IMR-90 (cell line): ENCODE data around the gene MESP2. TPM values are rescaled to one million over a fixed set of nuclear protein-coding genes. Genes with fewer than 3 reads are reported as not detected.

Source experiments
- ATAC-seq: fragments of 200-7000 bp; cut with Tn5 transposase; 2 replicates; pipeline ENCODE4 v1.9.1; 2020; ENCODE audit warnings: low read depth, mild to moderate bottlenecking, moderate library complexity
- BruUV-seq: library from RNA; stranded (reverse); fragments of 400-500 nt; replicated peaks from 2 replicates; lab custom pipeline; 2021; lab: Mats Ljungman, UMichigan
- CTCF ChIA-PET: fragments of 300-600 bp; formaldehyde crosslinking; extraction: SDS; loops from one replicate; lab custom pipeline; 2021; ENCODE audit warnings: antibody characterized with exemption; lab: Yijun Ruan, JAX
- POLR2A ChIA-PET: fragments of 300-600 bp; sonication (Branson Sonifier 250); formaldehyde crosslinking; loops from one replicate; lab custom pipeline; 2022; ENCODE audit warnings: antibody characterized with exemption; ENCODE audit not compliant: unreplicated experiment; lab: Charles Lee
- DNase-seq: peaks from one replicate; pipeline ENCODE4 v3.0.0; 2013
- H2AFZ ChIP-seq: replicated peaks from 2 replicates; pipeline ENCODE3; 2013; ENCODE audit warnings: low read length, mild to moderate bottlenecking; ENCODE audit not compliant: poor library complexity
- H2AK5ac ChIP-seq: 2 replicates; pipeline ENCODE4 v1.6.1; 2013; ENCODE audit warnings: low read depth, low read length, inconsistent platforms
- H2AK9ac ChIP-seq: replicated peaks from 2 replicates; pipeline ENCODE3; 2013; ENCODE audit warnings: mild to moderate bottlenecking, low read depth, low read length, moderate library complexity; ENCODE audit not compliant: poor library complexity
- H2BK120ac ChIP-seq: 2 replicates; pipeline ENCODE4 v1.6.1; 2013; ENCODE audit warnings: low read depth, low read length, inconsistent platforms
- H2BK15ac ChIP-seq: 3 replicates; pipeline ENCODE4 v1.6.1; 2013; ENCODE audit warnings: low read depth, low read length, inconsistent platforms
- H2BK20ac ChIP-seq: 2 replicates; pipeline ENCODE4 v1.6.1; 2013; ENCODE audit warnings: low read depth, mild to moderate bottlenecking, inconsistent platforms, low read length, moderate library complexity
- H2BK5ac ChIP-seq: 2 replicates; pipeline ENCODE4 v1.6.1; 2013; ENCODE audit warnings: mild to moderate bottlenecking, low read depth, low read length, inconsistent platforms; ENCODE audit not compliant: poor library complexity, severe bottlenecking
- H3K14ac ChIP-seq: replicated peaks from 2 replicates; pipeline ENCODE4 v1.6.1; 2013; ENCODE audit warnings: low read depth, low read length, inconsistent platforms
- H3K18ac ChIP-seq: 2 replicates; pipeline ENCODE4 v1.6.1; 2013; ENCODE audit warnings: low read depth, low read length, control low read depth
- H3K23ac ChIP-seq: 2 replicates; pipeline ENCODE4 v1.6.1; 2013; ENCODE audit warnings: low read depth, low read length, inconsistent platforms
- H3K27ac ChIP-seq: 2 replicates; pipeline ENCODE4 v1.5.1; 2013; ENCODE audit warnings: mild to moderate bottlenecking, control low read depth, low read length; ENCODE audit not compliant: insufficient read depth
- H3K27me3 ChIP-seq: 2 replicates; pipeline ENCODE4 v1.6.1; 2013; ENCODE audit warnings: low read length; ENCODE audit not compliant: control insufficient read depth, insufficient read depth
- H3K36me3 ChIP-seq: 2 replicates; pipeline ENCODE4 v1.6.1; 2013; ENCODE audit warnings: low read length, mixed read lengths; ENCODE audit not compliant: control insufficient read depth, insufficient read depth
- H3K4ac ChIP-seq: 2 replicates; pipeline ENCODE4 v1.6.1; 2013; ENCODE audit warnings: low read depth, low read length, inconsistent platforms
- H3K4me1 ChIP-seq: 2 replicates; pipeline ENCODE4 v1.6.1; 2013; ENCODE audit warnings: low read length, mixed read lengths; ENCODE audit not compliant: control insufficient read depth, insufficient read depth
- H3K4me2 ChIP-seq: 2 replicates; pipeline ENCODE4 v1.6.1; 2013; ENCODE audit warnings: low read depth, mild to moderate bottlenecking, control low read depth, low read length, moderate library complexity
- H3K4me3 ChIP-seq: 2 replicates; pipeline ENCODE4 v1.5.1; 2013; ENCODE audit warnings: low read depth, mild to moderate bottlenecking, control low read depth, low read length, moderate library complexity; ENCODE audit not compliant: insufficient read depth
- H3K56ac ChIP-seq: 2 replicates; pipeline ENCODE4 v1.6.1; 2013; ENCODE audit warnings: low read length, inconsistent platforms; ENCODE audit not compliant: insufficient read depth; ENCODE audit errors: extremely low read depth
- H3K79me1 ChIP-seq, 2 experiments: 2 replicates each; pipeline ENCODE4 v1.6.1; 2013; ENCODE audit warnings: low read length in 2 of 2, inconsistent platforms in 1 of 2, low read depth in 1 of 2
- H3K9ac ChIP-seq: 2 replicates; pipeline ENCODE4 v1.6.1; 2013; ENCODE audit warnings: low read depth, low read length, control low read depth
- H3K9me1 ChIP-seq: 2 replicates; pipeline ENCODE4 v1.6.1; 2013; ENCODE audit warnings: low read length, inconsistent platforms; ENCODE audit not compliant: insufficient read depth
- H3K9me3 ChIP-seq: 2 replicates; pipeline ENCODE4 v1.6.1; 2013; ENCODE audit warnings: low read length; ENCODE audit not compliant: control insufficient read depth, insufficient read depth
- H4K20me1 ChIP-seq: 2 replicates; pipeline ENCODE4 v1.6.1; 2013; ENCODE audit warnings: low read length, inconsistent platforms; ENCODE audit not compliant: insufficient read depth
- H4K5ac ChIP-seq: 2 replicates; pipeline ENCODE4 v1.6.1; 2013; ENCODE audit warnings: mild to moderate bottlenecking, low read depth, low read length, control low read depth
- H4K8ac ChIP-seq, 2 experiments: 2 replicates each; pipeline ENCODE4 v1.6.1; 2013; ENCODE audit warnings: low read depth in 2 of 2, low read length in 2 of 2, control low read depth in 1 of 2, inconsistent platforms in 1 of 2
- H4K91ac ChIP-seq: 2 replicates; pipeline ENCODE4 v1.6.1; 2013; ENCODE audit warnings: low read depth, low read length, inconsistent platforms; ENCODE audit not compliant: insufficient read depth
- CEBPB ChIP-seq: IDR thresholded peaks from 2 replicates; pipeline ENCODE4 v1.6.1; 2012; ENCODE audit warnings: low read depth, low read length, improper control_type of control experiment
- MAFK ChIP-seq: IDR thresholded peaks from 2 replicates; pipeline ENCODE4 v1.6.1; 2012; ENCODE audit warnings: low read depth, low read length, improper control_type of control experiment
- WGBS, 2 experiments: methylation state at CpG; one replicate each; pipeline versions ENCODE4 v1.1.5 to v1.1.7; 2013; ENCODE audit warnings: missing lambda C conversion rate in 2 of 2; ENCODE audit not compliant: insufficient read length in 1 of 2; ENCODE audit errors: extremely low coverage in 2 of 2; 5-methylcytosine and 5-hydroxymethylcytosine counted together
- dilution Hi-C: fragments of 300-500 bp; cut with HindIII; formaldehyde crosslinking; loops from one replicate; pipeline ENCODE4 v1.14.3; 2018; ENCODE audit warnings: low sequenced_read_pairs; ENCODE audit not compliant: unreplicated experiment
- in situ Hi-C: fragments of 300-500 bp; cut with MboI; formaldehyde crosslinking; loops from 3 replicates; pipeline ENCODE4 v1.14.3; 2019; ENCODE audit warnings: low sequenced_read_pairs, inconsistent platforms, mixed read lengths
- intact Hi-C: fragments of 100-400 bp; cut with micrococcal nuclease; formaldehyde crosslinking; loops from 2 replicates; pipeline ENCODE4 v1.10.0; 2022
- polyA plus RNA-seq, 3 experiments: library from polyadenylated mRNA; depleted of rRNA; stranded (reverse); fragments of >200 nt; gene quantifications; 2 replicates each; pipeline ENCODE4 v1.2.3, GENCODE V29; 2012; ENCODE audit warnings: low replicate concordance in 1 of 3
- total RNA-seq: library from RNA; depleted of rRNA; stranded (reverse); fragments of >200 nt; gene quantifications from 2 replicates; pipeline ENCODE4 v1.2.3, GENCODE V29; 2012

MESP2 gene
- total and polyA plus RNA-seq, 2 of the 4 experiments (the other 2 are of a cell fraction) = 0.18 to 0.32 TPM

- POLR2A ChIA-PET = no interaction called here
- intact Hi-C loops = no loop called here
- H3K27ac ChIP-seq = no peak overlapping the region
- in situ Hi-C loops = loop anchor here (5.0 to 10.0 kb wide), 2 partner anchors 119 to 317 kb away; no protein-coding TSS in a partner anchor
- H4K91ac ChIP-seq = no peak overlapping the region
- H3K79me1 ChIP-seq = no peaks in the 10 kb centered on the region
- H2BK20ac ChIP-seq = no peak overlapping the region
- H3K36me3 ChIP-seq = no peaks in the 10 kb centered on the region
- no peak overlapping the region for H2AFZ ChIP-seq
- no peak overlapping the region for H2AK5ac ChIP-seq
- H3K4me1 ChIP-seq = peaks cover 2% of the 10 kb centered on the region; the same call in 1 of the 2 replicates
- H2AK9ac ChIP-seq = no peak overlapping the region
- no peaks in the 10 kb centered on the region; the same call in 1 of the 2 replicates for H3K9me1 ChIP-seq
- H3K4me3 ChIP-seq = no peak overlapping the region
- no peak for DNase-seq
- dilution Hi-C loops = loop anchor here (25.0 kb wide), 1 partner anchor 104 kb away; no protein-coding TSS in a partner anchor
- BruUV-seq = no TSS peak
- H2BK5ac ChIP-seq = no peak overlapping the region
- H4K20me1 ChIP-seq = no peaks in the 10 kb centered on the region
- H3K9ac ChIP-seq = no peak overlapping the region
- H3K27me3 ChIP-seq = no peaks in the 10 kb centered on the region
- WGBS, 2 experiments = 59% methylated on average over 3 of the region's 8 CpGs; no CpG with 5 or more reads in 1 of the 2 experiments
- no peak overlapping the region for H2BK120ac ChIP-seq
- no peak overlapping the region for H2BK15ac ChIP-seq
- H3K14ac ChIP-seq = no peak overlapping the region
- H3K23ac ChIP-seq = no peak overlapping the region
- ATAC-seq = no peak
- no peak overlapping the region for H3K4ac ChIP-seq
- CTCF ChIA-PET = no interaction called here
- H3K9me3 ChIP-seq = no peaks in the 10 kb centered on the region
- H4K5ac ChIP-seq = no peak overlapping the region
- no peak overlapping the region for H3K56ac ChIP-seq
- no peak for TF ChIP-seq MAFK
- no peak for TF ChIP-seq CEBPB
- no peak overlapping the region for H4K8ac ChIP-seq
- no peak overlapping the region for H3K4me2 ChIP-seq
- H3K18ac ChIP-seq = no peak overlapping the region
Observed at GRCh38 chr15:89758283-89758682, 17.8 kb upstream of the MESP2 start.
